ENCODE results near the gene DNAJB14. TPM values are rescaled to one million over a fixed set of nuclear protein-coding genes. Genes with fewer than 3 reads are reported as not detected.

DNAJB14 gene
- total RNA-seq, 1 donor from 2014 or later: 24.3 TPM

DNA sequence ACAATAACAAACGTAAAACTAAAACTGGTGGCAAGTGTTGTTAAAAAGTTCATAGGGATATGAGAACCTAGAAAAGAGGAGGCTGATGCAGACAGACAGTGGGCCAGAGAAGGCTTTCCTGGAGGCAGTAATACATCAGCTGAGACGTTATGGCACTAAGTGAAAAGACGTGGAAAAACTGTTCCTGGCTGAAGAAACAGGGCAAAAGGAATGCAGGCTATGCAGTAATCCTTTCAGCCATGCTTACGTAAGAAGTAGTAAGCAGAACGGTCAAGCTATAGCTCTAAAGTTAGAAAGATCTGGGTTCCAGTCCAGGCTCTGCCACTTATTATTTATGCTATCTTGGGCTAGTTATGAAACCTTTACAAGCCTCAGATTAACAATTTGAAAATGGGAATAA, 58.6 kb downstream of the DNAJB14 start:
- Histone ChIP-seq H3K4me1 (peaks cover 28% of the 10 kb centered on the region), H3K9me3 (no peaks in the 10 kb centered on the region), H3K36me3 (peaks cover 0 to 40% of the 10 kb centered on the region in 2 donors), H3K27ac (no peak overlapping the region), H3K4me3 (no peak overlapping the region), H3K27me3 (no peaks in the 10 kb centered on the region)
- intact Hi-C loops (cut with DNase I): no loop called here
- no peak for DNase-seq (ENCODE audit: extremely low spot score in 2 of 2)
- TF ChIP-seq POLR2A (IDR thresholded peaks at IDR 0.05): no peak
- TF ChIP-seq, protein P1, sequence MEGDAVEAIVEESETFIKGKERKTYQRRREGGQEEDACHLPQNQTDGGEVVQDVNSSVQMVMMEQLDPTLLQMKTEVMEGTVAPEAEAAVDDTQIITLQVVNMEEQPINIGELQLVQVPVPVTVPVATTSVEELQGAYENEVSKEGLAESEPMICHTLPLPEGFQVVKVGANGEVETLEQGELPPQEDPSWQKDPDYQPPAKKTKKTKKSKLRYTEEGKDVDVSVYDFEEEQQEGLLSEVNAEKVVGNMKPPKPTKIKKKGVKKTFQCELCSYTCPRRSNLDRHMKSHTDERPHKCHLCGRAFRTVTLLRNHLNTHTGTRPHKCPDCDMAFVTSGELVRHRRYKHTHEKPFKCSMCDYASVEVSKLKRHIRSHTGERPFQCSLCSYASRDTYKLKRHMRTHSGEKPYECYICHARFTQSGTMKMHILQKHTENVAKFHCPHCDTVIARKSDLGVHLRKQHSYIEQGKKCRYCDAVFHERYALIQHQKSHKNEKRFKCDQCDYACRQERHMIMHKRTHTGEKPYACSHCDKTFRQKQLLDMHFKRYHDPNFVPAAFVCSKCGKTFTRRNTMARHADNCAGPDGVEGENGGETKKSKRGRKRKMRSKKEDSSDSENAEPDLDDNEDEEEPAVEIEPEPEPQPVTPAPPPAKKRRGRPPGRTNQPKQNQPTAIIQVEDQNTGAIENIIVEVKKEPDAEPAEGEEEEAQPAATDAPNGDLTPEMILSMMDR (IDR thresholded peaks at IDR 0.05): no peak
- no peak for TF ChIP-seq POLR2AphosphoS5 (IDR thresholded peaks at IDR 0.05; ENCODE audit: insufficient read depth in 1 of 2, low read depth in 1 of 2)

DNA sequence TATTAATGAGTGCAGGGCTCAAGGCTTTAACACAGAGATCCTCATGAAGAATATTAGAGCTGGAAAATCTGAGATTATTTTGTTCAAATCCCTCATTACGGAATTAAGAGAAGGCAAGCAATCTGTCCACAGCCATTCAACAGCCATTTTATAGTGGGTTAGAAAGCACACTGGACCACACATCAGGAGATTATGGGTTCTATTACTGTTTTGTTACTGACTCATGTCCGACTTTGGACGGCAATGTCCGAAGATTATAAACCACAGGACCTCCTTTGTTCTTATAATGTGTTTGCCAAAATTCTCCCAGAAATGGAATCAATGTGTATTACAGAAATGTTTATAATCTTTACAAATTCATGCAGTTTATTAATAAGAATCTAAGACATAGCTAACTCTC, 60.3 kb downstream of the DNAJB14 start:
- TF ChIP-seq, protein P1 (IDR thresholded peaks at IDR 0.05): no peak
- TF ChIP-seq POLR2A (IDR thresholded peaks at IDR 0.05): no peak
- TF ChIP-seq POLR2AphosphoS5 (IDR thresholded peaks at IDR 0.05; ENCODE audit: insufficient read depth in 1 of 2, low read depth in 1 of 2): no peak
- DNase-seq (ENCODE audit: extremely low spot score in 2 of 2): no peak
- intact Hi-C loops (cut with DNase I): no loop called here

DNA sequence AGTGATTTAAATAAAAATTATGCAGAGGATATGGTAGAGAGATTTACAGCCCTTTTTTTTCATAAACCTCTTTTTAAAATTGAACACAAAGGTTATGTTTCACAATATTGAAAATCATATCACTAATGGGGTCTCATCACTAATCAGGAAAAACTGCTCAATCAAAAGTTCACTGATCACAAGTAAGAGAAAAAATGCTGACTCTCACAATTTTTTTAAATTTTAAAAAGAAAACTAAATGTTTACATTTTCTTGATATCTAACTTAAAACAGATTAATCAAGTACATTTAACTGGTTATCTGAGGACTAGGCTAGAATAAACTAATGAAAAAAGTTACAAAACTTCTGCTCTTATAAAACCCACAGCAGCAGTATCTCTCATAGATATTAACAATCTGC, 60.7 kb downstream of the DNAJB14 start:
- no peak for TF ChIP-seq POLR2AphosphoS5 (IDR thresholded peaks at IDR 0.05; ENCODE audit: insufficient read depth in 1 of 2, low read depth in 1 of 2)
- TF ChIP-seq, protein P1 (IDR thresholded peaks at IDR 0.05): no peak
- TF ChIP-seq POLR2A (IDR thresholded peaks at IDR 0.05): no peak
- Histone ChIP-seq H3K27me3 (no peaks in the 10 kb centered on the region), H3K4me3 (no peak overlapping the region), H3K27ac (no peak overlapping the region), H3K36me3 (peaks cover 0 to 52% of the 10 kb centered on the region in 2 donors), H3K4me1 (peaks cover 7% of the 10 kb centered on the region), H3K9me3 (no peaks in the 10 kb centered on the region)
- DNase-seq (ENCODE audit: extremely low spot score in 2 of 2): no peak
- intact Hi-C loops (cut with DNase I): no loop called here

More for the DNA sequence above, 60.3 kb downstream of the DNAJB14 start:
- peaks cover 11% of the 10 kb centered on the region for H3K4me1 ChIP-seq
- no peaks in the 10 kb centered on the region for H3K9me3 ChIP-seq
- H3K4me3 ChIP-seq: no peak overlapping the region
- H3K27me3 ChIP-seq: no peaks in the 10 kb centered on the region
- peaks cover 0 to 48% of the 10 kb centered on the region in 2 donors for H3K36me3 ChIP-seq
- no peak overlapping the region for H3K27ac ChIP-seq

DNA sequence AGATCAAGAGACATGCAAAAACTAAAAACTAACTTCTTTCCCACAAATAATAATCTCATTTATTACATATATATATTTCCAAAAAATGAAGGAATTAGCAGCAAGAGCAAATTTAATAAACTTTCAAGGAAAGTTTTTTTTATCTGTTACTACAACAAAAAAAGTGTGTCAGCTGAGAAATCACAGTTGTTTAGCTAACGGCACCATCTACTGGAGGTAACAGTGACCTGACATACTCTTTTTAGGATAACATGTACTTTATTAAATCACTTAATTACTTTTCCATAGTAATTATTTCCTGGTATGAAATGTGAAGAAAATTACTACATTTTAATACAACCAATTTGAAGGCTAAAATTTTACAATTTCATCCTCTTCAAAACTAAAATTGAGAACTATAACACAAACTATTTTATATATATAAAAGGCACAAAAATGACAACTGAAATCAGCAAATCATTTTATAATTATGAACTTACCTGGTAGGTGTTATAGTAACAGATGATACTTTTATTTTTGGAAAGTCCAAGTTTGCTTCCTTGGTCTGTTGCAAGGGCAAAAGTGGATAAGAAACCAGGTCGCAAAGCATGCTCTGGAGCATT, 61.3 kb downstream of the DNAJB14 start:
- intact Hi-C loops (cut with DNase I): no loop called here
- no peak overlapping the region for H3K27ac ChIP-seq
- TF ChIP-seq POLR2AphosphoS5 (IDR thresholded peaks at IDR 0.05; ENCODE audit: insufficient read depth in 1 of 2, low read depth in 1 of 2): no peak
- TF ChIP-seq, protein P1 (IDR thresholded peaks at IDR 0.05): peak in 1 of 3 experiments; percentile 31
- H3K27me3 ChIP-seq: no peaks in the 10 kb centered on the region
- no peak overlapping the region for H3K4me3 ChIP-seq
- no peak for DNase-seq (ENCODE audit: extremely low spot score in 2 of 2)
- H3K9me3 ChIP-seq: no peaks in the 10 kb centered on the region
- peaks cover 0 to 58% of the 10 kb centered on the region in 2 donors for H3K36me3 ChIP-seq
- H3K4me1 ChIP-seq: peaks cover 4% of the 10 kb centered on the region

DNA sequence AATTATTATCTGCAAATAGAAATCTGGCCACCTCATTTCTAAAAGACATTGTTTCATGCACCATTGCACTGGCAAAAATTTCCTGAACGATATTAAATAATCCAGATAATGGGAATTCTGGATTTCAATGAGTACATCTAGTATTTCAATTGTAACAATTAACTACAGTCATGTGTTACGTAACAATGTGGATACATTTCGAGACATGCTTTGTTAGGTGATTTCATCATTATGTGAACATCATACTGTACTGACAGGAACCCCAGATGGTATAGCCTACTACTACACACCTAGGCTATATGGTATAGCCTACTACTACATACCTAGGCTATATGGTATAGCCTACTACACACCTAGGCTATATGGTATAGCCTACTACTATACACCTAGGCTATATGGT, 67.0 kb downstream of the DNAJB14 start:
- intact Hi-C loops (cut with DNase I): no loop called here
- no peak for DNase-seq (ENCODE audit: extremely low spot score in 2 of 2)
- no peak for TF ChIP-seq POLR2AphosphoS5 (IDR thresholded peaks at IDR 0.05; ENCODE audit: insufficient read depth in 1 of 2, low read depth in 1 of 2)
- TF ChIP-seq POLR2A (IDR thresholded peaks at IDR 0.05): no peak
- TF ChIP-seq, protein P1 (IDR thresholded peaks at IDR 0.05): no peak
- Histone ChIP-seq H3K27ac (no peak overlapping the region), H3K4me3 (no peak overlapping the region), H3K4me1 (peaks cover 7% of the 10 kb centered on the region), H3K36me3 (peaks cover 0 to 47% of the 10 kb centered on the region in 2 donors), H3K9me3 (no peaks in the 10 kb centered on the region), H3K27me3 (no peaks in the 10 kb centered on the region)
